ENCODE results near the gene PRKAG2.

PRKAG2 gene

DNA sequence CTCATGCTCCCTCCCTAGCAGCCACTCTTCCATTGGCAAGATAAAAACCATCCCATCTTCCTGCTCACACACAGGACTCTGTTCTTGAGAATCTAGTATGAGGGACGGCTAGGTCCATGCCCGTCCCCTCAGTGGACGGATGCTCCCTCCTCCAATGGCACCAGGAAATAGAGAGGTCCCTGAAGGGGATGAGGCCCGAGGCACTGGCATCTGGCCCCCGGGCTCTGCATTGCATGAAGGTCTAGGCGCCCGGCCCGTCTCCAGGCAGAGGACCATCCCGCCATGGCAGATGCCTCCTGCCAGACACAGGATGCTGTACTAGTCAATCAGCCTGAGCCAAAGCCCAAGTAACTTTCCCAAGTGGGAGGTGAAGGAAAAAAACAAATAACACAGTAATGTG, 15.0 kb downstream of the PRKAG2 start:
- Histone ChIP-seq H3K4me3 (ENCODE audit: insufficient read depth, low read length, poor library complexity, severe bottlenecking) (no peak overlapping the region), H4K20me1 (ENCODE audit: low read depth, low read length) (no peaks in the 10 kb centered on the region), H2AFZ (ENCODE audit: low read depth, low read length, severe bottlenecking) (no peak overlapping the region), H3K4me2 (ENCODE audit: low read depth, low read length, poor library complexity, severe bottlenecking) (no peak overlapping the region), H3K9ac (ENCODE audit: low read length) (no peak overlapping the region), H3K27ac (ENCODE audit: low read depth, low read length) (no peak overlapping the region), H3K36me3 (ENCODE audit: low read length) (no peaks in the 10 kb centered on the region), H3K9me2 (replicated peaks; ENCODE audit: insufficient read depth, low read length) (no peaks in the 10 kb centered on the region), H3F3A (ENCODE audit: insufficient read depth) (no peaks in the 10 kb centered on the region), H3K9me3 (ENCODE audit: insufficient read depth, low read length) (no peaks in the 10 kb centered on the region), H3K27me3 (ENCODE audit: low read length) (no peaks in the 10 kb centered on the region), H3K79me2 (ENCODE audit: insufficient read depth, low read length) (no peaks in the 10 kb centered on the region)
- TF ChIP-seq EZH2phosphoT487 (conservative IDR thresholded peaks at IDR 0.05; ENCODE audit: low read length) = no peak
- TF ChIP-seq CTCF (IDR thresholded peaks at IDR 0.05; ENCODE audit: insufficient read depth, low read length, poor library complexity, severe bottlenecking) = no peak

- no peak overlapping the region for H3K27ac ChIP-seq (ENCODE audit: low read depth, low read length)
- TF ChIP-seq CTCF (IDR thresholded peaks at IDR 0.05; ENCODE audit: insufficient read depth, low read length, poor library complexity, severe bottlenecking) = no peak
- no peak for TF ChIP-seq EZH2phosphoT487 (conservative IDR thresholded peaks at IDR 0.05; ENCODE audit: low read length)
- no peaks in the 10 kb centered on the region for H3K27me3 ChIP-seq (ENCODE audit: low read length)
- no peaks in the 10 kb centered on the region for H3K36me3 ChIP-seq (ENCODE audit: low read length)
- H3F3A ChIP-seq (ENCODE audit: insufficient read depth) = no peaks in the 10 kb centered on the region
- H2AFZ ChIP-seq (ENCODE audit: low read depth, low read length, severe bottlenecking) = no peak overlapping the region
- no peaks in the 10 kb centered on the region for H3K9me3 ChIP-seq (ENCODE audit: insufficient read depth, low read length)
- no peaks in the 10 kb centered on the region for H4K20me1 ChIP-seq (ENCODE audit: low read depth, low read length)
- no peak overlapping the region for H3K4me3 ChIP-seq (ENCODE audit: insufficient read depth, low read length, poor library complexity, severe bottlenecking)
- no peaks in the 10 kb centered on the region for H3K79me2 ChIP-seq (ENCODE audit: insufficient read depth, low read length)
- H3K4me2 ChIP-seq (ENCODE audit: low read depth, low read length, poor library complexity, severe bottlenecking) = no peak overlapping the region
- no peak overlapping the region for H3K9ac ChIP-seq (ENCODE audit: low read length)
- H3K9me2 ChIP-seq (replicated peaks; ENCODE audit: insufficient read depth, low read length) = no peaks in the 10 kb centered on the region
Observed at GRCh38 chr7:151860771-151861170, 16.1 kb downstream of the PRKAG2 start.

- TF ChIP-seq CTCF (IDR thresholded peaks at IDR 0.05; ENCODE audit: insufficient read depth, low read length, poor library complexity, severe bottlenecking) (no peak), EZH2phosphoT487 (conservative IDR thresholded peaks at IDR 0.05; ENCODE audit: low read length) (no peak)
- Histone ChIP-seq H3K9me3 (ENCODE audit: insufficient read depth, low read length) (no peaks in the 10 kb centered on the region), H3K27ac (ENCODE audit: low read depth, low read length) (no peak overlapping the region), H3K4me2 (ENCODE audit: low read depth, low read length, poor library complexity, severe bottlenecking) (no peak overlapping the region), H3K79me2 (ENCODE audit: insufficient read depth, low read length) (no peaks in the 10 kb centered on the region), H3K36me3 (ENCODE audit: low read length) (no peaks in the 10 kb centered on the region), H4K20me1 (ENCODE audit: low read depth, low read length) (no peaks in the 10 kb centered on the region), H3K9me2 (replicated peaks; ENCODE audit: insufficient read depth, low read length) (no peaks in the 10 kb centered on the region), H3F3A (ENCODE audit: insufficient read depth) (no peaks in the 10 kb centered on the region), H3K9ac (ENCODE audit: low read length) (no peak overlapping the region), H2AFZ (ENCODE audit: low read depth, low read length, severe bottlenecking) (no peak overlapping the region), H3K27me3 (ENCODE audit: low read length) (no peaks in the 10 kb centered on the region), H3K4me3 (ENCODE audit: insufficient read depth, low read length, poor library complexity, severe bottlenecking) (no peak overlapping the region)
Observed at GRCh38 chr7:151859948-151860685, 16.8 kb downstream of the PRKAG2 start.
